SK-N-SH treated with all-trans-retinoic acid at 6 μM for 48 hours (cell line): ENCODE measurements around the gene CWC27.

Source experiments
- ATAC-seq: fragments of 200-7000 bp; cut with Tn5 transposase; 3 replicates; pipeline ENCODE4 v1.9.1; 2020; ENCODE audit warnings: mild to moderate bottlenecking, moderate library complexity
- ARNTL ChIP-seq: fragments of 450-650 bp; formaldehyde crosslinking; IDR thresholded peaks from 2 replicates; pipeline ENCODE4 v1.5.0; 2020; ENCODE audit warnings: low read depth, mild to moderate bottlenecking, moderate library complexity, borderline replicate concordance
- BACH2 ChIP-seq: fragments of 250-450 bp; sonication (Bioruptor Pico); IDR thresholded peaks from 2 replicates; pipeline ENCODE4 v1.9.0; 2021; ENCODE audit warnings: mild to moderate bottlenecking, borderline replicate concordance
- CREB5 ChIP-seq: fragments of 250-450 bp; sonication (Bioruptor Pico); IDR thresholded peaks from 2 replicates; pipeline ENCODE4 v1.5.1; 2020; ENCODE audit warnings: low read depth, mild to moderate bottlenecking, moderate library complexity
- CSDC2 ChIP-seq: fragments of 250-450 bp; sonication (Bioruptor Pico); IDR thresholded peaks from 2 replicates; pipeline ENCODE4 v1.5.0; 2020; ENCODE audit warnings: mild to moderate bottlenecking, moderate library complexity
- CSRNP3 ChIP-seq: fragments of 250-450 bp; sonication (Bioruptor Pico); IDR thresholded peaks from 2 replicates; pipeline ENCODE4 v1.5.1; 2021; ENCODE audit warnings: mild to moderate bottlenecking, moderate library complexity
- ESRRG ChIP-seq: fragments of 250-450 bp; sonication (Bioruptor Pico); IDR thresholded peaks from 2 replicates; pipeline ENCODE4 v1.6.1; 2021; ENCODE audit warnings: mild to moderate bottlenecking
- GLIS3 ChIP-seq: fragments of 250-450 bp; sonication (Bioruptor Pico); IDR thresholded peaks from 2 replicates; pipeline ENCODE4 v1.5.0; 2020; ENCODE audit warnings: mild to moderate bottlenecking, moderate library complexity
- ISL1 ChIP-seq: fragments of 250-450 bp; sonication (Bioruptor Pico); IDR thresholded peaks from 2 replicates; pipeline ENCODE4 v2.1.2; 2022; ENCODE audit warnings: mild to moderate bottlenecking, moderate library complexity
- OSR1 ChIP-seq: fragments of 250-450 bp; sonication (Bioruptor Pico); IDR thresholded peaks from 2 replicates; pipeline ENCODE4 v1.8.0; 2022; ENCODE audit warnings: moderate library complexity, mild to moderate bottlenecking, inconsistent platforms
- PATZ1 ChIP-seq: fragments of 250-450 bp; sonication (Bioruptor Pico); IDR thresholded peaks from 2 replicates; pipeline ENCODE4 v1.8.0; 2020; ENCODE audit warnings: mild to moderate bottlenecking, moderate library complexity, borderline replicate concordance
- POU6F1 ChIP-seq: fragments of 250-450 bp; sonication (Bioruptor Pico); IDR thresholded peaks from 2 replicates; pipeline ENCODE4 v1.8.0; 2021; ENCODE audit warnings: low read depth, mild to moderate bottlenecking, moderate library complexity, borderline replicate concordance
- PPARA ChIP-seq: fragments of 250-450 bp; sonication (Bioruptor Pico); IDR thresholded peaks from 2 replicates; pipeline ENCODE4 v1.5.0; 2020; ENCODE audit warnings: mild to moderate bottlenecking, borderline replicate concordance
- RARB ChIP-seq: fragments of 250-450 bp; sonication (Bioruptor Pico); IDR thresholded peaks from 2 replicates; pipeline ENCODE4 v1.8.0; 2021; ENCODE audit warnings: mild to moderate bottlenecking, moderate library complexity
- SNAI2 ChIP-seq: fragments of 250-450 bp; sonication (Bioruptor Pico); IDR thresholded peaks from 2 replicates; pipeline ENCODE4 v1.5.0; 2020; ENCODE audit warnings: mild to moderate bottlenecking, moderate library complexity
- TCF4 ChIP-seq: fragments of 250-450 bp; sonication (Bioruptor Pico); IDR thresholded peaks from 2 replicates; pipeline ENCODE4 v1.8.0; 2021; ENCODE audit warnings: mild to moderate bottlenecking, moderate library complexity, borderline replicate concordance
- TOX ChIP-seq: fragments of 250-450 bp; sonication (Bioruptor Pico); IDR thresholded peaks from 2 replicates; pipeline ENCODE4 v1.8.0; 2021; ENCODE audit warnings: mild to moderate bottlenecking, moderate library complexity, borderline replicate concordance
- TSHZ2 ChIP-seq: fragments of 250-450 bp; sonication (Bioruptor Pico); IDR thresholded peaks from 2 replicates; pipeline ENCODE4 v1.5.0; 2020; ENCODE audit warnings: mild to moderate bottlenecking, moderate library complexity
- ZC3H10 ChIP-seq: fragments of 250-450 bp; sonication (Bioruptor Pico); IDR thresholded peaks from 2 replicates; pipeline ENCODE4 v1.5.1; 2021; ENCODE audit warnings: mild to moderate bottlenecking, moderate library complexity
- ZFP3 ChIP-seq: fragments of 250-450 bp; sonication (Bioruptor Pico); IDR thresholded peaks from 2 replicates; pipeline ENCODE4 v1.5.0; 2020; ENCODE audit warnings: mild to moderate bottlenecking, moderate library complexity
- ZFP30 ChIP-seq: fragments of 450-650 bp; formaldehyde crosslinking; IDR thresholded peaks from 2 replicates; pipeline ENCODE4 v1.5.0; 2022; ENCODE audit warnings: mild to moderate bottlenecking, moderate library complexity
- ZNF70 ChIP-seq: fragments of 450-650 bp; formaldehyde crosslinking; IDR thresholded peaks from 2 replicates; pipeline ENCODE4 v1.5.0; 2020; ENCODE audit warnings: mild to moderate bottlenecking, moderate library complexity
- ZNF8 ChIP-seq: fragments of 450-650 bp; formaldehyde crosslinking; IDR thresholded peaks from 2 replicates; pipeline ENCODE4 v1.5.0; 2020; ENCODE audit warnings: mild to moderate bottlenecking, moderate library complexity

The CWC27 gene

GRCh38 chr5:65021527-65022226 is 252.9 kb downstream of the CWC27 start:
- TF ChIP-seq ZFP3 (CRISPR knock-in tag) = no peak
- TF ChIP-seq ARNTL = no peak
- no peak for TF ChIP-seq ESRRG (CRISPR knock-in tag)
- no peak for TF ChIP-seq ZNF8 (CRISPR knock-in tag)
- no peak for TF ChIP-seq OSR1 (CRISPR knock-in tag)
- TF ChIP-seq TOX (CRISPR knock-in tag) = no peak
- no peak for TF ChIP-seq CSRNP3 (CRISPR knock-in tag)
- no peak for TF ChIP-seq TCF4 (CRISPR knock-in tag)
- TF ChIP-seq ZNF70 (CRISPR knock-in tag) = no peak
- no peak for TF ChIP-seq ZC3H10 (CRISPR knock-in tag)
- TF ChIP-seq RARB = no peak
- TF ChIP-seq ZFP30 = no peak
- TF ChIP-seq PPARA (CRISPR knock-in tag) = no peak
- TF ChIP-seq ISL1 (CRISPR knock-in tag) = no peak
- TF ChIP-seq PATZ1 = no peak
- TF ChIP-seq POU6F1 = no peak
- no peak for TF ChIP-seq BACH2 (CRISPR knock-in tag)
- TF ChIP-seq CSDC2 (CRISPR knock-in tag) = no peak
- no peak for TF ChIP-seq SNAI2 (CRISPR knock-in tag)
- no peak for TF ChIP-seq CREB5 (CRISPR knock-in tag)
- no peak for ATAC-seq

- TF ChIP-seq GLIS3 = no peak
- peak; percentile 56 for TF ChIP-seq TCF4 (CRISPR knock-in tag)
- ATAC-seq = no peak
Observed at GRCh38 chr5:65022932-65023331, 254.2 kb downstream of the CWC27 start.

GRCh38 chr5:65024681-65025080 is 256.0 kb downstream of the CWC27 start:
- TF ChIP-seq ISL1 (CRISPR knock-in tag) = no peak
- no peak for TF ChIP-seq SNAI2 (CRISPR knock-in tag)
- no peak for TF ChIP-seq CSDC2 (CRISPR knock-in tag)
- no peak for ATAC-seq

GRCh38 chr5:65026816-65027548 is 258.3 kb downstream of the CWC27 start:
- ATAC-seq = no peak
- no peak for TF ChIP-seq ISL1 (CRISPR knock-in tag)
- no peak for TF ChIP-seq GLIS3
- TF ChIP-seq TSHZ2 = no peak
- no peak for TF ChIP-seq ZNF70 (CRISPR knock-in tag)
- no peak for TF ChIP-seq PATZ1
- no peak for TF ChIP-seq TCF4 (CRISPR knock-in tag)
- no peak for TF ChIP-seq CSDC2 (CRISPR knock-in tag)
- no peak for TF ChIP-seq SNAI2 (CRISPR knock-in tag)
- no peak for TF ChIP-seq ZFP30
- no peak for TF ChIP-seq OSR1 (CRISPR knock-in tag)
- TF ChIP-seq CREB5 (CRISPR knock-in tag) = no peak
- TF ChIP-seq ESRRG (CRISPR knock-in tag) = no peak
- TF ChIP-seq ZFP3 (CRISPR knock-in tag) = no peak
- no peak for TF ChIP-seq RARB
- TF ChIP-seq BACH2 (CRISPR knock-in tag) = no peak
